Smooth muscle cell (in vitro differentiated cells): ENCODE data around the gene FOXE1. TPM values are rescaled to one million over a fixed set of nuclear protein-coding genes. Genes with fewer than 3 reads are reported as not detected.

ENCODE experiments used
- DNase-seq: peaks from one replicate; lab custom pipeline; 2025; ENCODE audit not compliant: unreplicated experiment; lab: John Stamatoyannopoulos, UW
- H2AFZ ChIP-seq: fragments of 200-600 bp; sonication (generic); 2 replicates; pipeline ENCODE4 v1.6.0; 2016; ENCODE audit warnings: antibody characterized with exemption, low read depth, mild to moderate bottlenecking
- H3F3A ChIP-seq: fragments of 200-600 bp; sonication (generic); 2 replicates; pipeline ENCODE4 v1.6.0; 2017; ENCODE audit warnings: antibody characterized with exemption, low read depth
- H3K27ac ChIP-seq: fragments of 200-600 bp; sonication (generic); 2 replicates; pipeline ENCODE4 v1.5.1; 2016; ENCODE audit warnings: low read depth, mild to moderate bottlenecking
- H3K27me3 ChIP-seq: fragments of 200-600 bp; sonication (generic); 2 replicates; pipeline ENCODE4 v1.6.1; 2016; ENCODE audit warnings: low read depth, mild to moderate bottlenecking
- H3K36me3 ChIP-seq: fragments of 200-600 bp; sonication (generic); 2 replicates; pipeline ENCODE4 v1.5.1; 2016; ENCODE audit warnings: low read depth
- H3K4me1 ChIP-seq: fragments of 200-600 bp; sonication (generic); 2 replicates; pipeline ENCODE4 v1.5.1; 2016; ENCODE audit warnings: low read depth
- H3K4me2 ChIP-seq: fragments of 200-600 bp; sonication (generic); 2 replicates; pipeline ENCODE4 v1.6.0; 2016; ENCODE audit warnings: mild to moderate bottlenecking
- H3K4me3 ChIP-seq: fragments of 200-600 bp; sonication (generic); 2 replicates; pipeline ENCODE4 v1.5.1; 2016; ENCODE audit warnings: mild to moderate bottlenecking
- H3K79me2 ChIP-seq: fragments of 200-600 bp; sonication (generic); 2 replicates; pipeline ENCODE4 v1.6.0; 2016; ENCODE audit warnings: low read depth, mild to moderate bottlenecking
- H3K9ac ChIP-seq: fragments of 200-600 bp; sonication (generic); 2 replicates; pipeline ENCODE4 v1.6.0; 2016; ENCODE audit warnings: low read depth
- H3K9me3 ChIP-seq: fragments of 200-600 bp; sonication (generic); replicated peaks from 2 replicates; pipeline ENCODE4 v1.5.1; 2016; ENCODE audit warnings: low read depth
- H4K20me1 ChIP-seq: fragments of 200-600 bp; sonication (generic); 2 replicates; pipeline ENCODE4 v1.6.0; 2016; ENCODE audit warnings: low read depth
- CTCF ChIP-seq: fragments of 200-600 bp; sonication (generic); IDR thresholded peaks from 2 replicates; pipeline ENCODE4 v1.5.1; 2017; ENCODE audit warnings: borderline replicate concordance, mild to moderate bottlenecking, antibody characterized with exemption; ENCODE audit not compliant: insufficient read depth, poor library complexity, severe bottlenecking
- WGBS: methylation state at CpG from one replicate; pipeline ENCODE4 v1.1.7; 2016; ENCODE audit warnings: low lambda C conversion rate; 5-methylcytosine and 5-hydroxymethylcytosine counted together
- polyA plus RNA-seq: library from polyadenylated mRNA; unstranded; fragments of >200 nt; fragmentation: Nextera tagmentation; extraction: Ambion mirVana; gene quantifications from 2 replicates; pipeline ENCODE4 v1.2.1, GENCODE V29; 2016
- total RNA-seq: library from RNA; depleted of rRNA; stranded (reverse); fragments of >200 nt; gene quantifications from 2 replicates; pipeline ENCODE4 v1.2.3, GENCODE V29; 2014

Gene FOXE1
- total and polyA plus RNA-seq, 2 experiments from 2014 or later: not detected

DNA sequence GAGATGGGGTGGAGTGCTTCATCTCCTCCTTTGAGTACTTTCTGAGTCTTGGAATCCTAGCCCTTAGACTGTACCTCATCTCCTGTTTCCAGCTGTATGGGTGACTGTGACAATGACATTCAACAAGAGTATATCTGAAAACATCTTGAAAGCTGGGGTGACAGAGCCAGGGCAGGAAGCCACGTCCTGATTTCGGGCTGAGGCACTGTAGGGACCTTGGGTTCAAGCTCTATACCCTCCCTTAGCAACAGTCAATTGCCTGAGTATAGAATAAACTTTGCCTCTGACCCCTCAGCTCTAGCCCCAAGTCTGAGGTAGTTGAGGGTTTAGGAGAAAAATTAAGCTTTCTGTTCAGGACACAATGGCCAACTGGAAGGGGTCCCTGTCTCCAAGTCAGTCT lies 6.3 kb downstream of the FOXE1 start:
- WGBS: 52% methylated on average over 2 of the region's 2 CpGs
- no peaks in the 10 kb centered on the region for H4K20me1 ChIP-seq
- no peak overlapping the region for H3K27ac ChIP-seq
- H3K4me3 ChIP-seq: no peak overlapping the region
- peaks cover 95% of the 10 kb centered on the region for H3K27me3 ChIP-seq
- no peak overlapping the region for H3K4me2 ChIP-seq
- no peaks in the 10 kb centered on the region for H3K36me3 ChIP-seq
- no peak overlapping the region for H3K9ac ChIP-seq
- TF ChIP-seq CTCF: no peak
- peaks cover 7% of the 10 kb centered on the region for H3K4me1 ChIP-seq
- H2AFZ ChIP-seq: no peak overlapping the region
- no peaks in the 10 kb centered on the region for H3K9me3 ChIP-seq
- H3F3A ChIP-seq: no peaks in the 10 kb centered on the region
- H3K79me2 ChIP-seq: no peaks in the 10 kb centered on the region
- DNase-seq: no peak

DNA sequence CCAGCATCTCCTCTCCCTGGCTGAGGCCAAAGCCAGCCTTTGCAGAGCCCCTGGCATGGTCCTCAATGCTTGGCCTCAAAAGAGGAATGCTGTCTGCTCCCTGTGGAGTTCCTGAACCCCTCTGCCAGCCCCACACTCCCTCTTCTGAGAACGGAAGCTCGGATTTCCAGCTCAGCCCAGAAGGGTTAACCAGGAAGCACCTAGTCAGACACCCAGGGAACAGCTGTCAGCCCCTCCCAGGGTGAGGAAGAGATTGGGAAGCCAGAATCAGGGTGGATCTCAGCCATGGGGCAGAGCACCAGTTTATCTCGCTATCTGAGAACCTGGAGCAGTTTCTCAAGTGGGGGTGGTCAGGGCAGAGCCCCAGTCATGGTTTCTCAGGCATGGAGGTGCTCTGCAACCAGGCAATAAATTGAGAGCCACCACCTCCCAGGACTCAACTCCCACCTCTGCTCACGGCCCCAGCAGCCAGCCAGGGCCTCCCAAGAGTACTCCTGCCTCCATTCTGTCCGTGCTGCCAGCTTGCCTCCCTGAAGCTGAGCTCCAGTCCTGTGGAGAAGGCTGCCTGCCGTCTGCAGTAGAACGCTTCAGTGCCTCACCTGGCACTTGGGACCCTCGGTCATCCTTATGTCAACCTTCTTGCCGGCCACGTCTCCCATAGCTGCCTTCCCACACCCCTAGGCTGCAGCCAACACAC lies 7.6 kb downstream of the FOXE1 start:
- 69% methylated on average over 10 of the region's 10 CpGs for WGBS
- H3K4me1 ChIP-seq: peaks cover 7% of the 10 kb centered on the region
- H3K4me3 ChIP-seq: no peak overlapping the region
- H3K79me2 ChIP-seq: no peaks in the 10 kb centered on the region
- no peak overlapping the region for H3K4me2 ChIP-seq
- no peaks in the 10 kb centered on the region for H3K9me3 ChIP-seq
- H4K20me1 ChIP-seq: no peaks in the 10 kb centered on the region
- no peak for DNase-seq
- no peaks in the 10 kb centered on the region for H3F3A ChIP-seq
- H2AFZ ChIP-seq: no peak overlapping the region
- TF ChIP-seq CTCF: no peak
- H3K27me3 ChIP-seq: peaks cover 91% of the 10 kb centered on the region
- H3K9ac ChIP-seq: no peak overlapping the region
- no peaks in the 10 kb centered on the region for H3K36me3 ChIP-seq
- H3K27ac ChIP-seq: no peak overlapping the region

DNA sequence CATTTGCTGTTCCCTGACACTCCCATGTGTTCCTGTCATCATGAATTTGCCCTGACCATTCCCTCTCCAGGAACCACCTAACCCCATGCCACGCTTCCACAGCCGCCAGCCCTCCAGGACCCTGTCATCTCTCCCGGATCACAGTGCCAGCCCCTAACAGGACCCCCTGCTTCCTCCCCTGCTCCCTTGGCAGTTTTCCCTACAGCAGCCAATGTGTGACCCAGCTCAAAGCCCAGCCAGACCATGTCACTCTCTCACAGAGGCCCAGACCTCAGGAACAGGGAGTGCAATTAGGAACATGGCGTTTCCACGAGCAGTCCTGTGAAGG lies 8.1 kb downstream of the FOXE1 start:
- Histone ChIP-seq H3K4me2 (no peak overlapping the region), H3F3A (no peaks in the 10 kb centered on the region), H3K27me3 (peaks cover 86% of the 10 kb centered on the region), H3K79me2 (no peaks in the 10 kb centered on the region), H3K9me3 (no peaks in the 10 kb centered on the region), H3K27ac (no peak overlapping the region), H3K4me1 (peaks cover 7% of the 10 kb centered on the region), H4K20me1 (no peaks in the 10 kb centered on the region), H2AFZ (no peak overlapping the region), H3K36me3 (no peaks in the 10 kb centered on the region), H3K9ac (no peak overlapping the region), H3K4me3 (no peak overlapping the region)
- DNase-seq: no peak
- 92% methylated on average over 5 of the region's 5 CpGs for WGBS
- TF ChIP-seq CTCF: no peak

DNA sequence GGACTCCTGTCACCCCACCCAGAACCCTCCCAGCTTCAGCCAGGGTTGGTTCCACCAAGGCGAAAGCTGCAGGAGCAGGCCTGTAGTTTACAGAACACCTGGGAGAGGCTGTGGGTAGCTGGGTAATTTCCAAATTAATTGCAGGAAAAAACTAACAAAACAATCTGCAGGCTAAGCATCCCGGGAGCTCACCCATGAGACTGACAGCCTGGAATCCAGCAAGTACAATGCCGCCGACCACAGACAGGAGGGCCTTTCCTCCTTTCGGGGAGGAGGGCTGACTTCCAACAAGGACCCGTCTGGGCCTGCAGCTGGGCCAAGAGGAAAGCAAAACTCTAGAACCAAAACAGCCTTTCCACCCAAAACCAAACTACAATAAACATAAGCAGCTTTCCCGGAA lies 10.3 kb downstream of the FOXE1 start:
- Histone ChIP-seq H3K9me3 (peaks cover 2% of the 10 kb centered on the region), H3F3A (no peaks in the 10 kb centered on the region), H3K9ac (no peak overlapping the region), H3K4me2 (no peak overlapping the region), H3K27me3 (peaks cover 64% of the 10 kb centered on the region), H3K4me3 (no peak overlapping the region), H4K20me1 (no peaks in the 10 kb centered on the region), H3K27ac (no peak overlapping the region), H2AFZ (no peak overlapping the region), H3K79me2 (no peaks in the 10 kb centered on the region), H3K36me3 (no peaks in the 10 kb centered on the region), H3K4me1 (no peaks in the 10 kb centered on the region)
- TF ChIP-seq CTCF: no peak
- DNase-seq: no peak
- 79% methylated on average over 7 of the region's 7 CpGs for WGBS
